PC-3 (cell line): ENCODE data around the gene BRD4. TPM values are rescaled to one million over a fixed set of nuclear protein-coding genes. Genes with fewer than 3 reads are reported as not detected.

Experiments used
- ATAC-seq: fragments of 200-7000 bp; cut with Tn5 transposase; 2 replicates; pipeline ENCODE4 v1.9.1; 2020; ENCODE audit warnings: mild to moderate bottlenecking, moderate library complexity
- Bru-seq: library from RNA; stranded (reverse); fragments of 400-500 nt; gene quantifications from one replicate; lab custom pipeline; 2021; lab: Mats Ljungman, UMichigan
- BruChase-seq, 2 experiments: library from RNA; stranded (reverse); fragments of 400-500 nt; gene quantifications; one replicate each; lab custom pipeline; 2021; lab: Mats Ljungman, UMichigan
- BruUV-seq: library from RNA; stranded (reverse); fragments of 400-500 nt; replicated peaks from 2 replicates; lab custom pipeline; 2021; lab: Mats Ljungman, UMichigan
- CTCF ChIA-PET: fragments of 300-600 bp; sonication (Branson Sonifier 250); formaldehyde crosslinking; loops from one replicate; lab custom pipeline; 2022; ENCODE audit warnings: antibody characterized with exemption; lab: Charles Lee
- POLR2A ChIA-PET: fragments of 300-600 bp; sonication (Branson Sonifier 250); formaldehyde crosslinking; loops from one replicate; lab custom pipeline; 2022; ENCODE audit warnings: antibody characterized with exemption; ENCODE audit not compliant: unreplicated experiment; lab: Charles Lee
- DNase-seq: peaks from one replicate; pipeline ENCODE4 v3.0.0-alpha.2; 2015
- H2AFZ ChIP-seq: fragments of 300-600 bp; sonication (generic); 2 replicates; pipeline ENCODE4 v1.6.0; 2016; ENCODE audit warnings: antibody characterized with exemption, low read length
- H3F3A ChIP-seq: fragments of 300-600 bp; sonication (generic); one replicate; pipeline ENCODE4 v1.6.0; 2017; ENCODE audit warnings: antibody characterized with exemption, low read length, control low read depth, mild to moderate bottlenecking; ENCODE audit not compliant: unreplicated experiment
- H3K27ac ChIP-seq: fragments of 300-600 bp; sonication (generic); 2 replicates; pipeline ENCODE4 v1.5.1; 2016; ENCODE audit warnings: mild to moderate bottlenecking, low read length
- H3K27me3 ChIP-seq: fragments of 300-600 bp; sonication (generic); 2 replicates; pipeline ENCODE4 v1.6.1; 2016; ENCODE audit warnings: low read length, mixed read lengths
- H3K36me3 ChIP-seq: fragments of 300-600 bp; sonication (generic); 2 replicates; pipeline ENCODE4 v1.6.1; 2016; ENCODE audit warnings: low read depth, mixed run types, low read length, mixed read lengths
- H3K4me1 ChIP-seq: fragments of 300-600 bp; sonication (generic); 2 replicates; pipeline ENCODE4 v1.5.1; 2016; ENCODE audit warnings: low read length; ENCODE audit not compliant: insufficient read depth
- H3K4me2 ChIP-seq: fragments of 300-600 bp; sonication (generic); 2 replicates; pipeline ENCODE4 v1.6.0; 2016; ENCODE audit warnings: low read length
- H3K4me3 ChIP-seq: fragments of 300-600 bp; sonication (generic); 2 replicates; pipeline ENCODE4 v1.5.1; 2016; ENCODE audit warnings: mild to moderate bottlenecking, low read length, mixed read lengths
- H3K79me2 ChIP-seq: fragments of 300-600 bp; sonication (generic); 2 replicates; pipeline ENCODE4 v1.6.1; 2017; ENCODE audit warnings: low read length, mixed read lengths
- H3K9ac ChIP-seq: fragments of 300-600 bp; sonication (generic); 2 replicates; pipeline ENCODE4 v1.6.0; 2016; ENCODE audit warnings: mild to moderate bottlenecking, low read length
- H3K9me2 ChIP-seq: fragments of 300-600 bp; sonication (generic); replicated peaks from 2 replicates; pipeline ENCODE4 v1.6.1; 2016; ENCODE audit warnings: mixed run types, low read length, mixed read lengths
- H3K9me3 ChIP-seq: fragments of 300-600 bp; sonication (generic); 2 replicates; pipeline ENCODE4 v1.6.1; 2016; ENCODE audit warnings: low read length, mixed read lengths
- H4K20me1 ChIP-seq: fragments of 300-600 bp; sonication (generic); 2 replicates; pipeline ENCODE4 v1.6.1; 2016; ENCODE audit warnings: low read length, mixed read lengths
- CTCF ChIP-seq: fragments of 300-600 bp; sonication (generic); conservative IDR thresholded peaks from 2 replicates; pipeline ENCODE4 v1.5.1; 2017; ENCODE audit warnings: antibody characterized with exemption, low read depth, mild to moderate bottlenecking, low read length
- EZH2 ChIP-seq: fragments of 300-600 bp; sonication (generic); IDR thresholded peaks from one replicate; pipeline ENCODE4 v1.6.1; 2017; ENCODE audit warnings: antibody characterized with exemption, mild to moderate bottlenecking, low read length; ENCODE audit not compliant: unreplicated experiment
- EZH2phosphoT487 ChIP-seq: fragments of 300-600 bp; sonication (generic); IDR thresholded peaks from 2 replicates; pipeline ENCODE4 v1.6.1; 2018; ENCODE audit warnings: mild to moderate bottlenecking, antibody characterized with exemption, low read length, borderline replicate concordance
- intact Hi-C: fragments of 100-400 bp; cut with micrococcal nuclease; formaldehyde crosslinking; loops from 2 replicates; pipeline ENCODE4 v1.9.0; 2023
- long read RNA-seq: library from polyadenylated mRNA; unstranded; transcript quantifications from one replicate; pipeline ENCODE4 v2.0.0, GENCODE V29; 2021; ENCODE audit not compliant: unreplicated experiment
- total RNA-seq: library from RNA; depleted of rRNA; stranded (reverse); fragments of >200 nt; gene quantifications from 2 replicates; pipeline ENCODE4 v1.2.3, GENCODE V29; 2014; rRNA removed

The BRD4 gene
- total RNA-seq (20.9 and 46.4 TPM in 2 replicates), Bru-seq, nascent RNA (percentile 93 among the genes with signal in this experiment), BruChase-seq, experiment 1, labeled RNA remaining after a 6-hour chase (percentile 93 among the genes with signal in this experiment), BruChase-seq, experiment 2, labeled RNA remaining after a 2-hour chase (percentile 92 among the genes with signal in this experiment)
- long read RNA-seq, transcript BRD4-205 (9 exons, 1,821 nt): minor isoform, 5 of 270 reads
- long read RNA-seq, transcript BRD4-206 (2 exons, 408 nt): major isoform, 15 of 270 reads
- long read RNA-seq, partial matches to known transcripts: 189 of 270 reads
- long read RNA-seq, other reads (novel, unspliced or antisense): 60 of 270 reads

- H3K9ac ChIP-seq: peak within 1 kb of the TSS; percentile 92
- CTCF ChIA-PET: no interaction called here
These were observed at the start of gene BRD4 for GRCh38 chr19:15332311-15332996. TSS of gene BRD4 (minus strand) at chr19:15332539. CDS start at chr19:15273099, 59,440 bp downstream.

GRCh38 chr19:15381864-15382263 is 49.5 kb upstream of the BRD4 start:
- TF ChIP-seq EZH2phosphoT487: no peak
- no peak for TF ChIP-seq CTCF
- no peak for TF ChIP-seq EZH2
- no peak overlapping the region for H3K9ac ChIP-seq
- no peaks in the 10 kb centered on the region for H3K9me3 ChIP-seq
- no peaks in the 10 kb centered on the region for H3K9me2 ChIP-seq
- no peak overlapping the region for H3K4me2 ChIP-seq
- ChIA-PET CTCF (no interaction called here), POLR2A (no interaction called here)
- no peak overlapping the region for H3K4me3 ChIP-seq
- H3K36me3 ChIP-seq: peaks cover 11% of the 10 kb centered on the region; the same call in 1 of the 2 replicates
- peaks cover 30% of the 10 kb centered on the region for H3K79me2 ChIP-seq
- DNase-seq (no peak), ATAC-seq (no peak)
- no peak overlapping the region for H3K27ac ChIP-seq
- no TSS peak for BruUV-seq
- H4K20me1 ChIP-seq: peaks cover 12% of the 10 kb centered on the region
- H3F3A ChIP-seq: peaks cover 10% of the 10 kb centered on the region
- no peaks in the 10 kb centered on the region for H3K27me3 ChIP-seq
- H3K4me1 ChIP-seq: peaks cover 16% of the 10 kb centered on the region
- no peak overlapping the region for H2AFZ ChIP-seq
- intact Hi-C loops: no loop called here

More at GRCh38 chr19:15332311-15332996, at the start of gene BRD4:
- BruUV-seq: TSS peak; percentile 55
- ATAC-seq (peak; percentile 46), DNase-seq (peak; percentile 62)
- POLR2A ChIA-PET: interaction anchor here (0.7 kb wide), 1 partner anchor 56 kb away, joined by 3 read pairs; no protein-coding TSS in a partner anchor
- Histone ChIP-seq H3K79me2 (peaks cover 60% of the 10 kb centered on the region), H3K36me3 (no peaks in the 10 kb centered on the region), H3K9me2 (no peaks in the 10 kb centered on the region), H3K4me1 (peaks cover 27% of the 10 kb centered on the region), H3K27ac (peak within 1 kb of the TSS; percentile 81), H3K4me3 (peak within 1 kb of the TSS; percentile 99), H3K27me3 (no peaks in the 10 kb centered on the region), H3K4me2 (peak within 1 kb of the TSS; percentile 100), H4K20me1 (peaks cover 40% of the 10 kb centered on the region), H2AFZ (peak within 1 kb of the TSS; percentile 87), H3F3A (no peaks in the 10 kb centered on the region), H3K9me3 (no peaks in the 10 kb centered on the region)
- intact Hi-C loops: loop anchor here (5.0 kb wide), 2 partner anchors 35 to 70 kb away; no protein-coding TSS in a partner anchor
- TF ChIP-seq CTCF (no peak), EZH2 (no peak), EZH2phosphoT487 (no peak)
